ENCODE results near the gene ASIC4.

DNA sequence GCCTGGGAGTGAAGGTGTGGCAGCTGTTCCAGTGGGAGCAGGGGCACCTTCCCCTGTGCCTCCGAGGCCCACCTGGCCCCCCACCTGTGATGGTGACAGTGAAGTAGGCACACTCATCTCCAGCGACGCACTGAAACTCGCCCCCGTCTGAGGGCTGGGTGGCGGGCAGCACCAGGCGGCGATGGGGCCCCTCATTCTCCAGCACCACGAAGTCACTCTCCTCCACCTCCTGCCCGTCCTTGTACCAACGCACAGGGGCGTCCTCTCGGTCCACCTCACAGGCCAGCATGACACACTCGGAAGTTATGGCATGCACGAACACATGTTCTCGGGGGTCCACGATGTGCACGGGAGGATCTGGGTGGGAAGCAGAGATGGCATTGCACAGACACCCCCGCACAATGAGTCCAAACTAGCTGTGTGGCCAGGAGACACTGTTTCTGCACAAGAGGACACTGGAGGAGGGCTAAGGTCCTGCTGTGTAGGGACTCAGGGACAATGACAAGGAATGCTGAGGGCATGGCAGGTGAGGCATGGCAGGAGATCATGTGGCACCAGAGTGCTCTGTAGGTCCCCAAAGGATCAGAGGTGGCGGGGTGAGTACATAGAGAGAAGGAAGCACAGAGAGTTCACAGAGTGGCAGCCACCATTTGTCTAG lies 49.1 kb downstream of the ASIC4 start:
- TF ChIP-seq, protein P1, sequence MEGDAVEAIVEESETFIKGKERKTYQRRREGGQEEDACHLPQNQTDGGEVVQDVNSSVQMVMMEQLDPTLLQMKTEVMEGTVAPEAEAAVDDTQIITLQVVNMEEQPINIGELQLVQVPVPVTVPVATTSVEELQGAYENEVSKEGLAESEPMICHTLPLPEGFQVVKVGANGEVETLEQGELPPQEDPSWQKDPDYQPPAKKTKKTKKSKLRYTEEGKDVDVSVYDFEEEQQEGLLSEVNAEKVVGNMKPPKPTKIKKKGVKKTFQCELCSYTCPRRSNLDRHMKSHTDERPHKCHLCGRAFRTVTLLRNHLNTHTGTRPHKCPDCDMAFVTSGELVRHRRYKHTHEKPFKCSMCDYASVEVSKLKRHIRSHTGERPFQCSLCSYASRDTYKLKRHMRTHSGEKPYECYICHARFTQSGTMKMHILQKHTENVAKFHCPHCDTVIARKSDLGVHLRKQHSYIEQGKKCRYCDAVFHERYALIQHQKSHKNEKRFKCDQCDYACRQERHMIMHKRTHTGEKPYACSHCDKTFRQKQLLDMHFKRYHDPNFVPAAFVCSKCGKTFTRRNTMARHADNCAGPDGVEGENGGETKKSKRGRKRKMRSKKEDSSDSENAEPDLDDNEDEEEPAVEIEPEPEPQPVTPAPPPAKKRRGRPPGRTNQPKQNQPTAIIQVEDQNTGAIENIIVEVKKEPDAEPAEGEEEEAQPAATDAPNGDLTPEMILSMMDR (IDR thresholded peaks at IDR 0.05): no peak
- TF ChIP-seq POLR2A (IDR thresholded peaks at IDR 0.05): no peak
